Parathyroid adenoma (tissue), 2 donors: ENCODE results near the gene MGA.

Source experiments
- H2AFZ ChIP-seq: fragments of 300-600 bp; sonication (generic); one replicate; pipeline ENCODE4 v1.7.0; 2017; ENCODE audit warnings: antibody characterized with exemption, mild to moderate bottlenecking
- H3K27ac ChIP-seq: fragments of 300-600 bp; sonication (generic); one replicate; pipeline ENCODE4 v1.7.0; 2017
- H3K27me3 ChIP-seq: fragments of 300-600 bp; sonication (generic); one replicate; pipeline ENCODE4 v1.7.0; 2017; ENCODE audit warnings: low read length; ENCODE audit not compliant: control insufficient read depth, insufficient read depth
- H3K36me3 ChIP-seq: fragments of 300-600 bp; sonication (generic); one replicate; pipeline ENCODE4 v1.7.0; 2017; ENCODE audit warnings: low read length; ENCODE audit not compliant: control insufficient read depth, insufficient read depth
- H3K4me1 ChIP-seq: fragments of 300-600 bp; sonication (generic); one replicate; pipeline ENCODE4 v1.7.0; 2017; ENCODE audit warnings: control low read depth
- H3K4me2 ChIP-seq: fragments of 300-600 bp; sonication (generic); one replicate; pipeline ENCODE4 v1.7.0; 2017; ENCODE audit warnings: low read length
- H3K4me3 ChIP-seq: fragments of 300-600 bp; sonication (generic); one replicate; pipeline ENCODE4 v1.7.0; 2017; ENCODE audit warnings: low read depth, low read length
- H3K79me2 ChIP-seq: fragments of 300-600 bp; sonication (generic); one replicate; pipeline ENCODE4 v1.7.0; 2017; ENCODE audit warnings: control low read depth
- H3K9ac ChIP-seq: fragments of 300-600 bp; sonication (generic); one replicate; pipeline ENCODE4 v1.7.0; 2017; ENCODE audit warnings: mild to moderate bottlenecking
- H3K9me3 ChIP-seq: fragments of 300-600 bp; sonication (generic); one replicate; pipeline ENCODE4 v1.7.0; 2017; ENCODE audit warnings: low read length; ENCODE audit not compliant: control insufficient read depth
- CTCF ChIP-seq: fragments of 300-600 bp; sonication (generic); IDR thresholded peaks from one replicate; pipeline ENCODE4 v1.7.0; 2017; ENCODE audit warnings: antibody characterized with exemption, mild to moderate bottlenecking
- donor health status: primary hyperparathyroidism.

Gene MGA

GRCh38 chr15:41661078-41661517 lies 893 bp downstream of the MGA start:
- H3K4me3 ChIP-seq = peak overlapping the region; percentile 69
- H3K27me3 ChIP-seq = no peaks in the 10 kb centered on the region
- H3K79me2 ChIP-seq = peaks cover 3% of the 10 kb centered on the region
- H3K36me3 ChIP-seq = no peaks in the 10 kb centered on the region
- H3K4me2 ChIP-seq = peak overlapping the region; percentile 98
- H3K9ac ChIP-seq = no peak overlapping the region
- TF ChIP-seq CTCF = no peak
- peak overlapping the region; percentile 72 for H3K27ac ChIP-seq
- peak overlapping the region; percentile 96 for H2AFZ ChIP-seq
- H3K9me3 ChIP-seq = no peaks in the 10 kb centered on the region
- no peaks in the 10 kb centered on the region for H3K4me1 ChIP-seq

DNA sequence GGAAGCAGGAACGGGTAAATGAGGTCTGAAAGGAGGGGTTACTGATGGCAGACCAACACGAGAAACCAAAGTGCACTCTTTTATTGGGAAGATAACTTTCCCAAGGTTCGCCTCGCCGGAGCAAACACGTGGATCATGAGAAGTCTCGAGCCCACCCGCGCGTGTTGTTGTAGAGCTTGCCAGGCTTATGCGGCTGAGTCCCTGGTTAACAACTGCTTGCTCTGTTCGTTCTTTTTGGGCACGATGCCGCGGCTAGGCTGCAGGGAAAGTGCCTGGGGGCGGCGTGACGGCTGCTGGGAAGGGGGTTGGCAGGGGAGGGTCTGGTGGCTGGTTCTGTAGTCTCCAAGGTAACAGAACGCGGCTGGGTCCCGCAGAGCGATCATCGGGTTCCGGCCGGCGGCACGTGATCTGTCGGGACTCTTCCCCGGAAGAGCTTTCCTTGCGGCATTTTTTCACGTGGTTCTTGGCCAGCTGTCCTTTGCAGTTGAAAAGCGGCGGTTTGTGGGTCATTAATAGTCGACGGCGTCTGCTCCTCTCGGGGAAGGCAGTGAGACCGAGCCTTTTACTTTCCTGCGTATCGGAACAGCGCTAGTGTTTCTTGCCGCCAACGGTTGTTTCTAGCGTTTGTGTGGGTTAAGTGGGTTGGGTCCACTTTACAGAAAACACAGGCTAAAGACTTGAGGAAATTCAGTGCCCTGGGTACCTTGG lies 1.5 kb downstream of the MGA start:
- Histone ChIP-seq H3K27me3 (no peaks in the 10 kb centered on the region), H3K79me2 (peaks cover 5% of the 10 kb centered on the region), H2AFZ (peak overlapping the region; percentile 96), H3K27ac (peak overlapping the region; percentile 48), H3K36me3 (no peaks in the 10 kb centered on the region), H3K9ac (no peak overlapping the region), H3K9me3 (no peaks in the 10 kb centered on the region), H3K4me1 (no peaks in the 10 kb centered on the region), H3K4me2 (peak overlapping the region; percentile 98), H3K4me3 (peak overlapping the region; percentile 69)
- TF ChIP-seq CTCF = no peak

GRCh38 chr15:41666353-41666920 lies 6.2 kb downstream of the MGA start:
- no peak overlapping the region for H3K27ac ChIP-seq
- H2AFZ ChIP-seq = no peak overlapping the region
- peaks cover 5% of the 10 kb centered on the region for H3K79me2 ChIP-seq
- H3K4me2 ChIP-seq = no peak overlapping the region
- H3K9me3 ChIP-seq = no peaks in the 10 kb centered on the region
- H3K9ac ChIP-seq = no peak overlapping the region
- no peaks in the 10 kb centered on the region for H3K36me3 ChIP-seq
- H3K4me3 ChIP-seq = no peak overlapping the region
- no peak for TF ChIP-seq CTCF
- H3K4me1 ChIP-seq = no peaks in the 10 kb centered on the region
- H3K27me3 ChIP-seq = no peaks in the 10 kb centered on the region

DNA sequence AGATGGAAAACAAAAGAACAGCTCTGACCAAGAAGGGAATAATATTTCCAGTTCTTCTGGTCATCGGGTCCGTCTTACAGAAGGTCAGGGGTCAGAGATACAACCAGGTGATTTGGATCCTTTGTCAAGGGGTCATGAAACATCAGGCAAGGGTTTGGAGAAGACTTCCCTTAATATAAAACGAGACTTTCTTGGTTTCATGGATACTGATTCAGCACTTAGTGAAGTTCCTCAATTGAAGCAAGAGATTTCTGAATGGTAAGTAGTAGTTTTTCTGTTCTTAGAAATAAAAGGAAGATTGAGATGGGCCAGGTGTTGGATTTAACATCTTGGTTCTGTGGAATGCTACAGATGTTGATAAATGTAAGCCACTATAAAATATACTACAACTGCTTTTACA lies 9.5 kb downstream of the MGA start:
- Histone ChIP-seq H3K36me3 (no peaks in the 10 kb centered on the region), H3K4me2 (no peak overlapping the region), H3K4me3 (no peak overlapping the region), H3K9ac (no peak overlapping the region), H3K9me3 (no peaks in the 10 kb centered on the region), H3K4me1 (no peaks in the 10 kb centered on the region), H3K27ac (no peak overlapping the region), H3K27me3 (no peaks in the 10 kb centered on the region), H3K79me2 (peaks cover 10% of the 10 kb centered on the region), H2AFZ (no peak overlapping the region)
- TF ChIP-seq CTCF = no peak
